Measurements from ENCODE around the gene KRT74. TPM values are rescaled to one million over a fixed set of nuclear protein-coding genes. Genes with fewer than 3 reads are reported as not detected.

The KRT74 gene
- total RNA-seq, 1 experiment from 2014 or later = not detected

DNA sequence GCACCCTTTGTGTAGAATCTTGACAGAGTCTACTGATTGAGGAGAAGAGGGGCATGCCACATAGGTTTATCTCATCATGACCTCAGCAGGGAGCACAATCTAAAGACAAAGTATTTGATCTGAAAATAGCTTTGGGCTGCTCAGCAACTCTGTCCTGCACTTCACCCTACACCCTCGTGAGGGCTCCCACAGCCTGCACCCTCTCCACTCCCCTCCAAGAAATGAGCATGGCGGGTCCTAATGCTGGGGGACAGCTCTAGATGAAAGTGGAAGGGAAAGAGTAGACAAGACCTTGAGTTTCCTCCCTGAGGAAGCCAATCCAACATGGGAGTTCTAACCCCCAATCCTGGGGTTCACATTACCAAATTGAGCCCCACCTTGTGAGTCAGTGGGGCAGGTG is 42.7 kb downstream of the KRT74 start:
- no peaks in the 10 kb centered on the region for H3K27me3 ChIP-seq (ENCODE audit: low read length)
- ATAC-seq (no peak), DNase-seq (no peak)
- no peak overlapping the region for H3K4me2 ChIP-seq (ENCODE audit: low read length)
- no peak overlapping the region for H3K9ac ChIP-seq (ENCODE audit: low read length)
- no peaks in the 10 kb centered on the region for H4K20me1 ChIP-seq (ENCODE audit: low read length)
- ChIA-PET CTCF (no interaction called here), POLR2A (ENCODE audit: unreplicated experiment) (no interaction called here)
- BruUV-seq (replicated peaks) = no TSS peak
- H3K79me2 ChIP-seq (ENCODE audit: low read length) = no peaks in the 10 kb centered on the region
- H3K4me1 ChIP-seq (ENCODE audit: insufficient read depth, low read length) = no peaks in the 10 kb centered on the region
- TF ChIP-seq, protein P1, sequence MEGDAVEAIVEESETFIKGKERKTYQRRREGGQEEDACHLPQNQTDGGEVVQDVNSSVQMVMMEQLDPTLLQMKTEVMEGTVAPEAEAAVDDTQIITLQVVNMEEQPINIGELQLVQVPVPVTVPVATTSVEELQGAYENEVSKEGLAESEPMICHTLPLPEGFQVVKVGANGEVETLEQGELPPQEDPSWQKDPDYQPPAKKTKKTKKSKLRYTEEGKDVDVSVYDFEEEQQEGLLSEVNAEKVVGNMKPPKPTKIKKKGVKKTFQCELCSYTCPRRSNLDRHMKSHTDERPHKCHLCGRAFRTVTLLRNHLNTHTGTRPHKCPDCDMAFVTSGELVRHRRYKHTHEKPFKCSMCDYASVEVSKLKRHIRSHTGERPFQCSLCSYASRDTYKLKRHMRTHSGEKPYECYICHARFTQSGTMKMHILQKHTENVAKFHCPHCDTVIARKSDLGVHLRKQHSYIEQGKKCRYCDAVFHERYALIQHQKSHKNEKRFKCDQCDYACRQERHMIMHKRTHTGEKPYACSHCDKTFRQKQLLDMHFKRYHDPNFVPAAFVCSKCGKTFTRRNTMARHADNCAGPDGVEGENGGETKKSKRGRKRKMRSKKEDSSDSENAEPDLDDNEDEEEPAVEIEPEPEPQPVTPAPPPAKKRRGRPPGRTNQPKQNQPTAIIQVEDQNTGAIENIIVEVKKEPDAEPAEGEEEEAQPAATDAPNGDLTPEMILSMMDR (conservative IDR thresholded peaks at IDR 0.05; ENCODE audit: low read depth, low read length) = no peak
- TF ChIP-seq EZH2 (IDR thresholded peaks at IDR 0.05; ENCODE audit: low read length, unreplicated experiment) (no peak), EZH2phosphoT487 (IDR thresholded peaks at IDR 0.05; ENCODE audit: borderline replicate concordance, low read length) (no peak)
- no peaks in the 10 kb centered on the region for H3F3A ChIP-seq (ENCODE audit: low read length, unreplicated experiment)
- no peaks in the 10 kb centered on the region for H3K9me2 ChIP-seq (replicated peaks; ENCODE audit: low read length)
- no peak overlapping the region for H3K27ac ChIP-seq (ENCODE audit: low read length)
- intact Hi-C loops (cut with micrococcal nuclease) = no loop called here
- H3K9me3 ChIP-seq (ENCODE audit: low read length) = no peaks in the 10 kb centered on the region
- H3K36me3 ChIP-seq (ENCODE audit: low read depth, low read length) = no peaks in the 10 kb centered on the region
- no peak overlapping the region for H2AFZ ChIP-seq (ENCODE audit: low read length)
- H3K4me3 ChIP-seq (ENCODE audit: low read length) = no peak overlapping the region

DNA sequence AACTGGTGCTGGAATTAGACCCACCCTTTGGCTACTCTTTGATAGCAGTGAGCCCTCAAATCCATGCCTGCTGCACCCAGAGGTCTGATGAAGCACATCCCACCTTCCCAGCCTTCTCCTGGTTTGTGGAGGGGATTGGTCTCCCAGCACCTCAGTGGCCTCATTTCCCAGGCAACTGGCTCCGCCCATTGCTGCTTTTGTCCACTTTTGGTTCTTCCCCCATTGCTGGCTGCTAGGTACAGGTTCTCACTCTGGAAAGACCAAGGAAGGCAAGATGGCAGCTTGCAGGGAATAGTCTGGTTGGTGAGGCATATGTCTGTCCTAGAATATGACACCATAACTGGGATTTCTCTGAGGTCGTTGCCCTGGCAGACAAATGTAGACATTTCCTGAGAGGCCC is 43.3 kb downstream of the KRT74 start:
- Histone ChIP-seq H3K4me3 (ENCODE audit: low read length) (no peak overlapping the region), H3K9ac (ENCODE audit: low read length) (no peak overlapping the region), H3K4me1 (ENCODE audit: insufficient read depth, low read length) (no peaks in the 10 kb centered on the region), H3K27me3 (ENCODE audit: low read length) (no peaks in the 10 kb centered on the region), H3F3A (ENCODE audit: low read length, unreplicated experiment) (no peaks in the 10 kb centered on the region), H3K9me3 (ENCODE audit: low read length) (no peaks in the 10 kb centered on the region), H3K79me2 (ENCODE audit: low read length) (no peaks in the 10 kb centered on the region), H4K20me1 (ENCODE audit: low read length) (no peaks in the 10 kb centered on the region), H3K9me2 (replicated peaks; ENCODE audit: low read length) (no peaks in the 10 kb centered on the region), H3K27ac (ENCODE audit: low read length) (no peak overlapping the region), H3K4me2 (ENCODE audit: low read length) (no peak overlapping the region), H3K36me3 (ENCODE audit: low read depth, low read length) (no peaks in the 10 kb centered on the region), H2AFZ (ENCODE audit: low read length) (no peak overlapping the region)
- intact Hi-C loops (cut with micrococcal nuclease) = no loop called here
- no TSS peak for BruUV-seq (replicated peaks)
- no peak for ATAC-seq
- DNase-seq = no peak
- TF ChIP-seq EZH2 (IDR thresholded peaks at IDR 0.05; ENCODE audit: low read length, unreplicated experiment) (no peak), EZH2phosphoT487 (IDR thresholded peaks at IDR 0.05; ENCODE audit: borderline replicate concordance, low read length) (no peak)
- TF ChIP-seq, protein P1 (conservative IDR thresholded peaks at IDR 0.05; ENCODE audit: low read depth, low read length) = no peak
- ChIA-PET POLR2A (ENCODE audit: unreplicated experiment) (no interaction called here), CTCF (no interaction called here)

DNA sequence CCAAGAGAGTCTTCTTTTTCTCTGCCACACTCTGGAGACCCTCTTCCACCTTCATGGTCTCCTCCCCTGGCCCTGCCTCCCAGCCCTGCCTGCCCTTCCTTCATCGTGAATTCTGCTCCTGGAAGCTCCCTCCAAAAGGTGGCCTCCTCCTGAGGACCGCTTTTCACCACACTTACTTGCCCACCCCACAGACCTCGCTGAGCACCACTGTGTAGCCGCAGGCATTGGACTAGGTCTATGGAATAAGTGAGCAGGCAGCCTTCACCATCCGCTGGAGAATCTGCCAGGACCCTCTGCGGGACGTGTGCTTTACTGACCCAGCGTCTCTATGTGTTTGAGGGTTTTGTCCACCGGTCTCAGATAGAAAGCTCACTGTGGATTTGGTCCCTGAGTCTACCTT is 43.8 kb downstream of the KRT74 start:
- CTCF ChIA-PET = no interaction called here
- Histone ChIP-seq H3K4me2 (ENCODE audit: low read length) (no peak overlapping the region), H3K4me1 (ENCODE audit: insufficient read depth, low read length) (no peaks in the 10 kb centered on the region), H3F3A (ENCODE audit: low read length, unreplicated experiment) (no peaks in the 10 kb centered on the region), H2AFZ (ENCODE audit: low read length) (no peak overlapping the region), H3K36me3 (ENCODE audit: low read depth, low read length) (no peaks in the 10 kb centered on the region), H3K9me2 (replicated peaks; ENCODE audit: low read length) (no peaks in the 10 kb centered on the region), H4K20me1 (ENCODE audit: low read length) (no peaks in the 10 kb centered on the region), H3K9me3 (ENCODE audit: low read length) (no peaks in the 10 kb centered on the region), H3K27me3 (ENCODE audit: low read length) (no peaks in the 10 kb centered on the region), H3K4me3 (ENCODE audit: low read length) (no peak overlapping the region), H3K9ac (ENCODE audit: low read length) (no peak overlapping the region), H3K27ac (ENCODE audit: low read length) (no peak overlapping the region), H3K79me2 (ENCODE audit: low read length) (no peaks in the 10 kb centered on the region)
- POLR2A ChIA-PET (ENCODE audit: unreplicated experiment) = no interaction called here
- DNase-seq = no peak
- TF ChIP-seq, protein P1 (conservative IDR thresholded peaks at IDR 0.05; ENCODE audit: low read depth, low read length) = no peak
- TF ChIP-seq EZH2 (IDR thresholded peaks at IDR 0.05; ENCODE audit: low read length, unreplicated experiment) = no peak
- TF ChIP-seq EZH2phosphoT487 (IDR thresholded peaks at IDR 0.05; ENCODE audit: borderline replicate concordance, low read length) = no peak
- no TSS peak for BruUV-seq (replicated peaks)
- intact Hi-C loops (cut with micrococcal nuclease) = no loop called here
- no peak for ATAC-seq

Measured in PC-3 (cell line).